ENCODE results near the gene HABP2. TPM values are rescaled to one million over a fixed set of nuclear protein-coding genes. Genes with fewer than 3 reads are reported as not detected.

The HABP2 gene
- total RNA-seq, 1 donor from 2014 or later: 0.18 TPM

GRCh38 chr10:113524539-113525490, 28.0 kb upstream of the HABP2 start:
- DNase-seq (ENCODE audit: extremely low read depth, low read depth, low spot score): no peak

GRCh38 chr10:113525713-113526112, 27.1 kb upstream of the HABP2 start:
- DNase-seq (ENCODE audit: extremely low read depth, low read depth, low spot score): no peak

DNA sequence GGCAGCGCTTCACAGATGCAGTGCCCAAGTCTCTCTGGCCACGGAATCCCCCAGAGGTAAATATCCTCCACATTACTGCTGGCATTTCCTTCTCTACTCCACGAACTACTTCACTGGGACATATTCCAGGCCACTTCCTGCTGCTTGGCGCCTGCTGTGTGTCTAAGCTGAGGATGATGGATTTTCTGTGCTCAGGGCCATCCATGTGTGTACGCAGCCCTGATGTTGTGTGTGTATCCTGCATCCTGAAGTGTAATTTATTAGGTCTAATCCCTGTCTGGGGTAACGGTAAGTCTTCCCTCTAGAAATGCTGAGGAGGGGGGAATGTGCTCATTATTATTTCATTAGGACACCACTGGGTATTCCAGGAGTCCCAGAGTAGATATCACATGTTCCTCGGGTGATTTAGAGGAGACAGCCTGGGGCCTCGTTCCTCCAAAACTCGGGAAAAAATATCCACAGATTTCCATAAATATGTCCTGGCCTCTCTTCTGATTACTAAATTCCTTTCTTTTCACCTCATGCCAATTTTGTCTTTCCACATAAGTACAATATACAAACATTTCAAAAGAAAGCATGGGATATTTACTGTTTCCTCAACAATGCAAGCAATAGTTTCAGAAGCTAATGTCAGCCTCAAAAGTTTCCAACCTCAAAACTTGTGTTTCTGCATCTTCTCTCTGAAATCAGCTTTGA, 25.5 kb upstream of the HABP2 start:
- DNase-seq (ENCODE audit: extremely low read depth, low read depth, low spot score): no peak

GRCh38 chr10:113528876-113529275, 24.0 kb upstream of the HABP2 start:
- DNase-seq (ENCODE audit: extremely low read depth, low read depth, low spot score): no peak

DNA sequence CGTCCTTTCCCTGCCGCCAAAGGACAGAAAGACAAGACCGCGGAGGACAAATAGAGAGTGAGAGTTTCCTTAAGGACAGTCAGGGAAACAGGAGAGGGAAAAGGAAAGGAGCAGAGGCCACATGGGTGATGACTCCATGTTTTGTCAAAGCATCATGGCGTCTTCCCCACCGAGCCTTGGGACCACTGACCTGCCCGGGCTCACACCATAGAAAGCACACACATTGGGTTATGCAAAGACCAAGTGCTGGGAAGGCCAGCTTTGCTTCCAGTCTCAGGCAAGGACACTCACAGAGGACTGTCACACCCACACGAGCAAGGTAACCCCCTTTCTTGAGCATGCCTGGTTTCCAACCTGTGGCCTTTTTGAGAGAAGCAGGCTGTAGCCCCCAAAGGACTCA, 23.3 kb upstream of the HABP2 start:
- DNase-seq (ENCODE audit: extremely low read depth, low read depth, low spot score): no peak

DNA sequence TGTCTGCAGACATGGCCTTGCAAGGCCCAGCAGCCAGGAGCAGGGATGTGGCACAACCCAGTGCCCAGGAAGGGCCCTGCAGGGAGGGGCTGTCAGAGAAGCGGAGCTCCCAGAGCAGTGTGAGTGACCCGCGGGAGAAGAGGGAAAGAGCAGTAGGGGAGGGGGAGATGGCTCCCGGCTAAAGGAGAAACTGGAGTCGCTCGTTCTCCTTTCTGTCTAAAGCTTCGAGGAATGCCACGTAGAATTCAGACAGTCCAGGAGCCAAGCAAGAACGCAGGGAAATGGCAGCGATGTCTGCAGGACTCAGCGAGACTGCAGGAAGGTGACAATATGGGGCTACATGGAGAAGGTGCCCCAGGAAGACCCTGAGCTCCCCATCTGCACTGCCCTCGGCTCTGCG, 22.4 kb upstream of the HABP2 start:
- DNase-seq (ENCODE audit: extremely low read depth, low read depth, low spot score): no peak

DNA sequence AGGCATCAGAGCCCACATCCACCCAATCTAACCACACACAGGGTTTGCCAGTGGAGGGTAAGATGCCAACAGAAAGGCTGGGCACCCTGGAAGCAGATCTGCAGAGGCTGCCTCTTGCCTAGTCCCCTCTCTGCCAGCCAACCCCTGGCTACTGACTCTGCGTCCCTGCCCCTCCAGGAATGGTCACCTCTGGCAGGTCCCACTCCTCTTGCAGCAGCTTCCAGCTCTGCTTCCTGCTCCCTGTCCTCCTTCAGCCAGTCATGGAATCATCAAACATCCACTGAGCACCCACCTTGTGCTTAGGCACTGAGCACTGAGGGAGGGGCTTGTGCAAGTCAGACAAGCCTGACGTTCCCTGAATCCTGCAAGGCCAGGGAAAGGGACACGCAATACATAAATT, 20.1 kb upstream of the HABP2 start:
- DNase-seq (ENCODE audit: extremely low read depth, low read depth, low spot score): no peak

DNA sequence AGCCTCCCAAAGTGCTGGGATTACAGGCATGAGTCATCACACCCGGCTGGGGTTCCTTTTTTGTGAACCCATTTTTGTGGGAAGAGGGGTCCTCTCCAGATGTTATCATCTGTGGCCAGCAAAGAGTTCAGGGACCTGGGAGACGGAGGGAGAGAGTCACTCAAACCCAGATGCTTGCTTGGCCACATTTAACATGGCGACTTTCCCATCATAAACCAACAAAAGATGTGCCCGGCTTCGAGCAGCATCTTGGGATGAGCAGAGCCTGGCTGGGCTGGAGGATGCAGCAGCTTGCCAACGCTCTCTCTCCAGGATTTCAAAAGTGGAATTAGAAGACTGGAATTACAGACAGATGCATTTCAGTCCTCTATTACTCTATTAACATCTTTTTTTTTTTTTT, 19.1 kb upstream of the HABP2 start:
- no peak for DNase-seq (ENCODE audit: extremely low read depth, low read depth, low spot score)

- no peak for DNase-seq (ENCODE audit: extremely low read depth, low read depth, low spot score)
Measured at GRCh38 chr10:113534423-113534822, 18.4 kb upstream of the HABP2 start.

DNA sequence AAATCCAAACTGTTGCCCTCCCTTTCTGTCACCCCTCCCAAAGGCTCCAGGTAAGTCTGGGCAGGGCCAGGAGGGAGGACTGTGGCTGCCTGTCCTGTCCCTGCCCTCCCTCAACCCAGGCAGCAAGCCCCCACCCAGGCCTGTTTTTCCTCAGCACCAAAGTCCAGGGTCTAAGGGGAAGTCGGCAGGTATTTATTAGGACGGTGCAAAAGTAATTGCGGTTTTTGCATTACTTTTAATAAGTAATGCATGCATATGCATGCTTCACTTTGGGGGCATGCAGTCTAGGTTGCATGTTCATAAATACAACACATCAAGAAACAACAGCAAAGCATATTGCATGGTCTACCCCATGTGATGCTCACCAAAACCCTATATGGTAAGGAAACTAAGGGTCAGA, 15.2 kb upstream of the HABP2 start:
- no peak for DNase-seq (ENCODE audit: extremely low read depth, low read depth, low spot score)

GRCh38 chr10:113538151-113538550, 14.7 kb upstream of the HABP2 start:
- no peak for DNase-seq (ENCODE audit: extremely low read depth, low read depth, low spot score)

DNA sequence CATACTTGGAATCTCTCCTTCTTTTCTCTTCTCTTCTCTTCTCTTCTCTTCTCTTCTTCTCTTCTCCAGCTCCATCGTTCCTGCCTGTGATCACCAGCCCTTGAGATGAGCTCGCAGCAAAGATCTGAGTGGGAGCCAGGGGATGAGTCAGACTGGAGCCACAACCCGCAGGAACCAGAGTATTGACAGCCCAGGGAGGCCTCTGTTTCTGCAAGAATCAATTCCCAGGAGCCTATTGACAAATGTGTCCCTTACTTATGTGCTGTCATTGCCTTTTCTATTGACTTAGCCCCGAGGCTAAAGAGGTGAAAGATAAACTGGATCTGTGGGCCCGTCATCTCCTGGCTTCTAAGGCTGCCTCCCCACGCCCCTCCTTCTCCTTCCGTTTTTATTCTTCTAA, 13.1 kb upstream of the HABP2 start:
- no peak for DNase-seq (ENCODE audit: extremely low read depth, low read depth, low spot score)

DNA sequence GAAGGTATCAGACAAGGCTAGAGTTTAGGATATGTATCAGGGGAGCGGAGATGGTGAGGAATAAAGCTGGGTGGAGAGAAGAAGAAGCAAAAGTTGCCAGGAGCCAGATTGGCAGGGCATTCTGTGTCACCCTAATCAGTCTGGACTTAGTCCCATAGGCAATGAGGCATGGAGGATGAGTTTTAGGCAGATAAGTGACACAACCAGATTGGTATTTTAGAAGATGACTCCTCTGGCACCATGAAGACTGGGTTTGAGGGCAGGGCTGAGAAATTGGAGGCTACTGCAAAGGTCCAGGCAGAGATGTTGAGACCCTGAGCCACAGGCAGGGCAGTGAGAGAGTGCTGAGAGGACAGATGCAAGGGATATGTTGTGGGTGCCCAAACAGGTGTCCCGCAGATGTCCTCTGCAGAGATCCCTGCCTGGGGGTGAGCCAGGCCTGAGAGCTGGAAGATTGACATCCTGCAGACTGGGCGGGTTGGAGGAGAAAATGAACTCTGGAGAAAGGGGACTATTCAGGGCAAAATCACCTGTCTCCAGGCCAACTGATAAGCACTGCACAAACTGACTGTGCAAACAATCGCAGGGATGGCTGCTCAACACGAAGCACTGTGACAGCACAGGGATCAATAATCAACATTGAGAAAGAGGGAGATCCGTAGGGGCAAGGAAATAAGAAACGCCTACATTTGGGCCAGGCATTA, 11.9 kb upstream of the HABP2 start:
- DNase-seq (ENCODE audit: extremely low read depth, low read depth, low spot score): no peak

GRCh38 chr10:113541549-113541927, 11.3 kb upstream of the HABP2 start:
- no peak for DNase-seq (ENCODE audit: extremely low read depth, low read depth, low spot score)

DNA sequence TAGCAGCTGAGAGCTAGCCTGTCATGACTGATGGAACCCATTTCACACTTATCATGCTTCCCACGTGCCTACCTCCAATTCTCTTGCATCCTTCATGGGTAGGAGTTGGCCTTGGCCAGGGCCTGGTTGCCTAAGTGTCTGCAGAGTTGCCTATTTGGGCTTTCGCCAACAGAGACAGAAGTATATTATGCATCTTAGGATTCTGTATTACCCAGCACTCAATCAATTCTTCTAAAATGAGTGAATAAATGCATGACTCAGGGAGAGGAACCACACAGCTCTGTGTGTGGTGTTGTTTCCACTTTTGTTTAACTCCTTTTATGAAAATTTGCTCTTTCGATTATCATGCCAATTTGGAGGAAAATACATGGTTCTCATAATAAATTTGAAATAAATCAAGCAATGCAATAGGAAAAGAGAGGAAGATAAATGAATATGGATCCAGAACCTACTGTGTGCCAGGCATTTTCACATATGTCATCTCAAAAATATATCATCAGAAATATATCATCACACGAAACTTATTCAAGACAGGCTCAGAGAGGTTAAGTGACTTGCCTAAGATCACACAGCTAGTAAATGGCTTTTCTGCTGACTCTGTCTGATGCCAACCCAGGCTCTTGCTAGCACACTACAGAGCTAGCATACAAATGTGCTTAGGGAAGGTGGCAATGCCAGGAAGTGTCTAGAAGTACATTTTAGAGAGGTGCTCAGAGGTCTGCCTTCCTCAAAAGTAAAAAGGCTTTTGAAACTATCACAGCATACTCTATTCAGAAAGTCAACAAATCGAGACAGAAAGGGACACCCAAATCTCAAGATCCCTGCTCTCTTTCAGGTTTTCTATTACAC, 9.5 kb upstream of the HABP2 start:
- DNase-seq (ENCODE audit: extremely low read depth, low read depth, low spot score): no peak

GRCh38 chr10:113544392-113544791, 8.5 kb upstream of the HABP2 start:
- DNase-seq (ENCODE audit: extremely low read depth, low read depth, low spot score): no peak

GRCh38 chr10:113547426-113547825, 5.4 kb upstream of the HABP2 start:
- DNase-seq (ENCODE audit: extremely low read depth, low read depth, low spot score): no peak

DNA sequence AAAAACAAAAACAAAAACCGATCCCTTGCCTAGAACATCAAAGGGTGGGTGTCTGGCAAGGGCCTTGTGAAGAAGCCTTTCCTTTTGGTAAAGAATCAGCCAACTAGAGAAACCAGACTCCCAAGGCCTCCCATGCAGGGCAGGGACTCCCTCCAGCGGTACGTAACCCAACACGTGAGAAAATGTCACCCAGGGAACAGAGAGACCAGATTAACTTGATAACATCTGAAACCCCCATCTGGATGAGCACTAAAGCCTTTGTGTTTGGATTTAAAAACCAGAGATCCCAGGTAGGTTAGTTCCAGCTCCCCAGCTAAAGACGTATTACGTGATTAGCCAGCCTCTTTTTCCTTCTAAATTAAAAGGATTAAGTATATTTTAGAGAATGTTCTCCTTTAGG, 3.0 kb upstream of the HABP2 start:
- DNase-seq (ENCODE audit: extremely low read depth, low read depth, low spot score): no peak

DNA sequence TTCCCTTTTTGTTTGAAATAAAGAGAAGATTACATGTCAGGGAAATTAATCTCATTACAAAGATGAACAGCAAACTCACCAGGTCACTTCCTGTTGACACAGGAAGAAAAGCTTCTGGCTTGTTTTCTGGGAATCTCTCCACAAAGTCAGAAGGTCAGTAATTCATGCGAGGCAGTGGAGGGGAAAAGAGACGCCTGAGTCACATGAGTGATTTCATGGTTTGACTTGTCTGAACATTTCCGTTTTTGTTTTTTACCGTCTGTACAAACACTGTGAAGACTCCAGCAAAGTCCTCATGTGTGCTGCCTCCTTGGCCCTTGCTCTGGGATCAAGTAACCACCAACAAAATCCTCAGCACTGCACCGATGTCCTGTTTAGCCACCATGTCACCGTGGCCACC, 2.5 kb upstream of the HABP2 start:
- DNase-seq (ENCODE audit: extremely low read depth, low read depth, low spot score): peak; percentile 77

- no peak for DNase-seq (ENCODE audit: extremely low read depth, low read depth, low spot score)
Measured at GRCh38 chr10:113552014-113552413, 839 bp upstream of the HABP2 start.

DNA sequence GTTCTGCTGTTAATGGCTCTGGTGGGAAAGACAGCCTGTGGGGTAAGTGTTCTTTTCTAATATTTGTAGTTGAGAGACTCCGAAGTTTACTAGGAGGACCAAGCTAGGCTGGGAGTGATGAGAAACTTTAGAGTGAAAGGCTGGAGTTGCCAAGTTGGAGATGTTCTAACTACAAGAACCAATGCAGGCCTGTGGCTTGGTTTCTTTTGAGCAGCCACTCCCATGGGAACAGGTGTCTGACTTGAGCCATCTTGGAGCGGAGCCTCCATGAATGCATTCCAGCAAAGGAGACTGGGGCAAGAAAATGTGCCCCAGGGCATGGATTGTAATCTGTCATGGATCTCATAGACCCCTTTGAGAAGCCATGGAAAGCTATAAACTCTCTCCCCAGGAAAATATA, 296 bp downstream of the HABP2 start:
- no peak for DNase-seq (ENCODE audit: extremely low read depth, low read depth, low spot score)
